H9 (cell line): ENCODE measurements around the gene AHDC1. TPM values are rescaled to one million over a fixed set of nuclear protein-coding genes. Genes with fewer than 3 reads are reported as not detected.

Experiments
- DNase-seq: peaks from one replicate; pipeline ENCODE4 v3.0.0-alpha.2; 2017
- H2AFZ ChIP-seq: one replicate; pipeline ENCODE4 v1.6.1; 2013; ENCODE audit warnings: mild to moderate bottlenecking, low read length, control low read depth, moderate library complexity
- H2AK5ac ChIP-seq: 2 replicates; pipeline ENCODE4 v1.6.1; 2013; ENCODE audit warnings: low read length, control low read depth, mixed read lengths; ENCODE audit not compliant: insufficient read length
- H2BK120ac ChIP-seq: one replicate; pipeline ENCODE4 v1.6.1; 2013; ENCODE audit warnings: low read depth, mild to moderate bottlenecking, low read length, control low read depth, inconsistent platforms; ENCODE audit not compliant: poor library complexity, severe bottlenecking
- H2BK12ac ChIP-seq: 2 replicates; pipeline ENCODE4 v1.6.1; 2013; ENCODE audit warnings: low read length, control low read depth, mixed read lengths, low read depth; ENCODE audit not compliant: insufficient read length
- H2BK15ac ChIP-seq: 2 replicates; pipeline ENCODE4 v1.6.1; 2013; ENCODE audit warnings: low read depth, low read length, control low read depth
- H2BK20ac ChIP-seq: one replicate; pipeline ENCODE4 v1.6.1; 2013; ENCODE audit warnings: low read depth, mild to moderate bottlenecking, low read length, control low read depth, inconsistent platforms; ENCODE audit not compliant: poor library complexity, severe bottlenecking
- H2BK5ac ChIP-seq: 2 replicates; pipeline ENCODE4 v1.6.1; 2013; ENCODE audit warnings: low read length, control low read depth, mixed read lengths; ENCODE audit not compliant: insufficient read length
- H3K14ac ChIP-seq: 2 replicates; pipeline ENCODE4 v1.6.1; 2013; ENCODE audit warnings: low read length, control low read depth; ENCODE audit not compliant: insufficient read depth
- H3K18ac ChIP-seq: 2 replicates; pipeline ENCODE4 v1.6.1; 2013; ENCODE audit warnings: low read depth, mild to moderate bottlenecking, mixed read lengths, low read length, control low read depth; ENCODE audit not compliant: insufficient read length
- H3K23ac ChIP-seq: 2 replicates; pipeline ENCODE4 v1.6.1; 2013; ENCODE audit warnings: low read length, control low read depth, mixed read lengths, low read depth; ENCODE audit not compliant: insufficient read length
- H3K23me2 ChIP-seq: 2 replicates; pipeline ENCODE4 v1.6.1; 2013; ENCODE audit warnings: low read depth, mild to moderate bottlenecking, mixed read lengths, low read length, control low read depth; ENCODE audit not compliant: insufficient read length, poor library complexity, severe bottlenecking
- H3K27ac ChIP-seq: 2 replicates; pipeline ENCODE4 v1.5.1; 2013; ENCODE audit warnings: low read length, control low read depth, mixed read lengths, low read depth; ENCODE audit not compliant: insufficient read length
- H3K27me3 ChIP-seq: 2 replicates; pipeline ENCODE4 v1.6.1; 2013; ENCODE audit warnings: low read length, control low read depth, inconsistent platforms; ENCODE audit not compliant: insufficient read depth
- H3K4ac ChIP-seq: 2 replicates; pipeline ENCODE4 v1.6.1; 2013; ENCODE audit warnings: low read depth, mild to moderate bottlenecking, control low read depth, inconsistent platforms, low read length, moderate library complexity
- H3K4me1 ChIP-seq: 2 replicates; pipeline ENCODE4 v1.6.1; 2013; ENCODE audit warnings: low read length, control low read depth, inconsistent platforms; ENCODE audit not compliant: insufficient read depth
- H3K4me2 ChIP-seq: 2 replicates; pipeline ENCODE4 v1.6.1; 2013; ENCODE audit warnings: low read length, control low read depth, mixed read lengths; ENCODE audit not compliant: insufficient read length, insufficient read depth
- H3K56ac ChIP-seq: 2 replicates; pipeline ENCODE4 v1.6.1; 2013; ENCODE audit warnings: low read depth, mild to moderate bottlenecking, mixed read lengths, low read length, control low read depth; ENCODE audit not compliant: insufficient read length
- H3K79me1 ChIP-seq: 2 replicates; pipeline ENCODE4 v1.6.1; 2013; ENCODE audit warnings: low read depth, mild to moderate bottlenecking, moderate library complexity, low read length, control low read depth, inconsistent platforms; ENCODE audit not compliant: insufficient read depth, poor library complexity, severe bottlenecking
- H3K79me2 ChIP-seq: 2 replicates; pipeline ENCODE4 v1.6.1; 2013; ENCODE audit warnings: low read length, control low read depth, inconsistent platforms; ENCODE audit not compliant: insufficient read depth
- H3K9ac ChIP-seq: 2 replicates; pipeline ENCODE4 v1.6.1; 2013; ENCODE audit warnings: low read length, control low read depth, mixed read lengths; ENCODE audit not compliant: insufficient read length; ENCODE audit errors: extremely low read depth
- H3K9me3 ChIP-seq: one replicate; pipeline ENCODE4 v1.6.1; 2013; ENCODE audit warnings: low read depth, low read length, inconsistent platforms; ENCODE audit not compliant: control insufficient read depth
- H3T11ph ChIP-seq: one replicate; pipeline ENCODE4 v1.6.1; 2013; ENCODE audit warnings: mild to moderate bottlenecking, low read length, control low read depth, inconsistent platforms
- H4K20me1 ChIP-seq: one replicate; pipeline ENCODE4 v1.6.1; 2013; ENCODE audit not compliant: control insufficient read depth, insufficient read length, insufficient read depth
- H4K5ac ChIP-seq: 2 replicates; pipeline ENCODE4 v1.6.1; 2013; ENCODE audit warnings: low read depth, mild to moderate bottlenecking, mixed read lengths, low read length, control low read depth; ENCODE audit not compliant: insufficient read length
- H4K8ac ChIP-seq: replicated peaks from 2 replicates; pipeline ENCODE4 v1.6.1; 2013; ENCODE audit warnings: low read length, control low read depth, mixed read lengths, low read depth; ENCODE audit not compliant: insufficient read length
- H4K91ac ChIP-seq: 2 replicates; pipeline ENCODE4 v1.6.1; 2013; ENCODE audit warnings: low read depth, mild to moderate bottlenecking, moderate library complexity, mixed read lengths, low read length, control low read depth; ENCODE audit not compliant: insufficient read length
- H3K27ac Mint-ChIP-seq, 3 experiments: 2 replicates in 2 of 3; 3 replicates in 1 of 3; pipeline ENCODE4 v1.8.0; 2020 to 2021; ENCODE audit warnings: mixed read lengths in 3 of 3, mild to moderate bottlenecking in 1 of 3, moderate library complexity in 1 of 3
- H3K27me3 Mint-ChIP-seq: 2 replicates; pipeline ENCODE4 v1.8.0; 2021; ENCODE audit warnings: low read depth, mild to moderate bottlenecking, moderate library complexity, mixed read lengths
- H3K36me3 Mint-ChIP-seq, 3 experiments: 2 replicates in 2 of 3; 3 replicates in 1 of 3; pipeline ENCODE4 v1.8.0; 2020 to 2021; ENCODE audit warnings: low read depth in 3 of 3, mixed read lengths in 3 of 3; ENCODE audit not compliant: insufficient read depth in 1 of 3
- H3K4me1 Mint-ChIP-seq, 2 experiments: 2 replicates each; pipeline ENCODE4 v1.8.0; 2020; ENCODE audit warnings: mixed read lengths in 2 of 2
- H3K4me3 Mint-ChIP-seq, 2 experiments: 2 replicates in 1 of 2; 3 replicates in 1 of 2; pipeline ENCODE4 v1.8.0; 2020 to 2021; ENCODE audit warnings: mild to moderate bottlenecking in 2 of 2, mixed read lengths in 2 of 2, moderate library complexity in 1 of 2
- H3K9me3 Mint-ChIP-seq, 2 experiments: 2 replicates in 1 of 2; 3 replicates in 1 of 2; pipeline ENCODE4 v1.8.0; 2020; ENCODE audit warnings: mild to moderate bottlenecking in 2 of 2, mixed read lengths in 2 of 2, moderate library complexity in 1 of 2
- CTCF ChIP-seq: fragments of 200-600 bp; sonication (generic); conservative IDR thresholded peaks from 3 replicates; pipeline ENCODE4 v1.8.0; 2021; ENCODE audit warnings: antibody characterized with exemption, mild to moderate bottlenecking
- WGBS: extraction: QIAGEN DNeasy Blood & Tissue Kit; methylation state at CpG from one replicate; pipeline ENCODE4 v1.1.7; 2013; ENCODE audit warnings: missing lambda C conversion rate, low lambda C conversion rate, mixed read lengths; ENCODE audit not compliant: insufficient read length; ENCODE audit errors: extremely low coverage; 5-methylcytosine and 5-hydroxymethylcytosine counted together
- total RNA-seq: library from RNA; stranded (reverse); gene quantifications from 2 replicates; pipeline ENCODE4 v1.2.1, GENCODE V29; 2021

The AHDC1 gene
- total RNA-seq, 1 experiment from 2014 or later, result 29.4 TPM

- Histone ChIP-seq H3K4me1 (peaks cover 10% of the 10 kb centered on the region; the same call in 1 of the 2 replicates), H4K91ac (no peak overlapping the region), H3K4ac (no peak overlapping the region), H2BK5ac (no peak overlapping the region), H2BK20ac (no peak overlapping the region), H3K27me3 (no peaks in the 10 kb centered on the region; the same call in 1 of the 2 replicates), H3K14ac (no peak overlapping the region), H3K56ac (no peak overlapping the region), H4K5ac (no peak overlapping the region), H3K23me2 (peaks cover under 1% of the 10 kb centered on the region), H4K8ac (no peak overlapping the region), H3K9me3 (no peaks in the 10 kb centered on the region), H2AFZ (no peak overlapping the region), H3K23ac (no peak overlapping the region), H3T11ph (no peak overlapping the region), H4K20me1 (no peaks in the 10 kb centered on the region), H2BK15ac (no peak overlapping the region), H2AK5ac (no peak overlapping the region), H3K27ac (no peak overlapping the region), H3K9ac (no peak overlapping the region), H2BK120ac (no peak overlapping the region), H2BK12ac (no peak overlapping the region), H3K18ac (no peak overlapping the region), H3K4me2 (no peak overlapping the region), H3K79me1 (no peaks in the 10 kb centered on the region), H3K79me2 (no peaks in the 10 kb centered on the region)
- Mint-ChIP-seq H3K9me3 (no peaks in the 10 kb centered on the region), H3K4me1 (peaks cover 37% of the 10 kb centered on the region in 2 experiments), H3K4me3 (no peak overlapping the region), H3K27me3 (peaks cover 10% of the 10 kb centered on the region), H3K27ac (no peak overlapping the region), H3K36me3 (no peaks in the 10 kb centered on the region; a peak in 1 of 7 replicates)
- no peak for TF ChIP-seq CTCF
- WGBS, result no CpG with 5 or more reads among the region's 12 CpGs
- DNase-seq, result no peak
These were observed 5.8 kb upstream of the AHDC1 start for GRCh38 chr1:27609618-27610240.
